ENCODE data around the gene RARS1. TPM values are rescaled to one million over a fixed set of nuclear protein-coding genes. Genes with fewer than 3 reads are reported as not detected.

The RARS1 gene
- 48.8 TPM for polyA plus RNA-seq (2013)

DNA sequence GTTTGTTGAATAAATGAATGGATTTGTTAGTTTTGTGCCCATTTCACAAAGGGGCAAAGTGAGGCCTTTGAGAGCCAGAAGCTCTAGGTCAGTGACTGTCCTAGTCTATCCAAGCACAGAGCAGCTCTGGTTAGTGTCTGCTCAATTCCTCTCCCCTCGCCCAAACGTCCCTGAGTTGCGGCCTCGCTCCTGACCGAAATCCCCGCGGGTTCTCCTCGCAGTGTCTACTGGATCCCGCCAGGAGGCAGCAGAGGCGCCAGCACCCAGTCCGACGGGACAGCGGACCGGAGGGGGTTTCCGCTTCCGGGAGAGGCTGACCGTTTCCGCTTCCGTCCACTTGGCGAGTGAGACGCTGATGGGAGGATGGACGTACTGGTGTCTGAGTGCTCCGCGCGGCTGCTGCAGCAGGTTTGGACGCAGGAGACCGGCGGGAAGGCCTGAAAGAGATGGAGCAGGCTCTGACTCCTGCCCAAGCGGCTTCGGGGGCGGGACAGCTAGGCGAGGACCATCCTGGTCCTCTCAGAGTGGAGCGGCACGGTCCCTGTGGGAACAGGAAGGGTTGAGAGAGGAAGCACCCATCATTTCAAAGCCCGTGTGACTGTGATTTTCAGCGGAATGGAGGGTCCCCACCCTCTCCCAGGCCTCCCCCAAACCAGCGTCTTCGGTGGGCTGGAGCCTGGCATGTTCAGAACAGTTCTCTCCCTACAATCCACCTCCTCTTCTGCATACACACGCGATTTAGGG lies at the start of gene RARS1:
TSS of gene RARS1 (plus strand) at position 336 of the 744 bp plus-strand sequence. CDS start at position 364, 28 bp downstream.
- H3K27ac ChIP-seq (ENCODE audit: insufficient read depth in 1 of 2, low read depth in 1 of 2, low read length in 2 of 2, poor library complexity in 1 of 2, severe bottlenecking in 2 of 2) = peak within 1 kb of the TSS; percentile 46 to 76
- peaks cover 6 to 30% (median 18%) of the 10 kb centered on the region in 4 experiments for H3K36me3 ChIP-seq (ENCODE audit: control insufficient read depth in 4 of 4, insufficient read depth in 4 of 4, low read length in 3 of 4)
- peaks cover 6 to 9% (median 6%) of the 10 kb centered on the region in 4 experiments for H3K4me1 ChIP-seq (ENCODE audit: control extremely low read depth in 1 of 4, control insufficient read depth in 4 of 4, insufficient read depth in 4 of 4, low read length in 3 of 4)
- 0% methylated on average over 38 of the region's 40 CpGs for WGBS (ENCODE audit: insufficient coverage)
- DNase-seq = peak; percentile 90 to 93 (median 93)
- CTCF ChIA-PET = interaction anchor here (1.0 to 1.1 kb wide), 5 partner anchors 9 to 219 kb away, joined by 3 to 4 read pairs (median 3); no protein-coding TSS in a partner anchor
- peak within 1 kb of the TSS; percentile 79 to 100 (median 94) for H3K4me3 ChIP-seq (ENCODE audit: control insufficient read depth in 1 of 7, extremely low read depth in 1 of 7, insufficient read depth in 4 of 7, low read depth in 2 of 7, low read length in 6 of 7)
- H3K9me3 ChIP-seq (ENCODE audit: control extremely low read depth in 1 of 5, control insufficient read depth in 4 of 5, insufficient read depth in 2 of 5, low read depth in 1 of 5, low read length in 4 of 5) = no peaks in the 10 kb centered on the region
- no peaks in the 10 kb centered on the region for H3K27me3 ChIP-seq (replicated peaks in 2 of 5; ENCODE audit: control insufficient read depth in 4 of 5, insufficient read depth in 5 of 5, low read length in 4 of 5)
- POLR2A ChIA-PET = no interaction called here

DNA sequence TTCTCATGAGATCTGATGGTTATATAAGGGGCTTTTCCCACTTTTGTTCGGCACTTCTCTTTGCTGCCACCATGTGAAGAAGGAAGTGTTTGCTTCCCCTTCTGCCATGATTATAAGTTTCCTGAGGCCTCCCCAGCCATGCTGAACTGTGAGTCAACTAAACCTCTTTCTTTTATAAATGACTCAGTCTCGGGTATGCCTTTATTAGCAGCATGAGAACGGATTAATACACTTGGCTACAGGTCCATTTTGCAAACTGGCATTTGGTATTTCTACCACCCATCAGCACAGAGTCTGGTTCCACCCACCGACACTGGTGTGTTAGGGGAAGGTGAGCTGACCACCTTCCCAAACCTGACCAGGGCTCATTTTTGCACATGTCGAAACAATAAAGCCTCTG lies 47.9 kb upstream of the RARS1 start:
- DNase-seq = no peak
- Histone ChIP-seq H3K4me1 (ENCODE audit: control extremely low read depth in 1 of 4, control insufficient read depth in 4 of 4, insufficient read depth in 4 of 4, low read length in 3 of 4) (no peaks in the 10 kb centered on the region), H3K9me3 (ENCODE audit: control extremely low read depth in 1 of 5, control insufficient read depth in 4 of 5, insufficient read depth in 2 of 5, low read depth in 1 of 5, low read length in 4 of 5) (peaks cover 0 to 4% (median 0%) of the 10 kb centered on the region in 5 experiments), H3K27ac (ENCODE audit: insufficient read depth in 1 of 2, low read depth in 1 of 2, low read length in 2 of 2, poor library complexity in 1 of 2, severe bottlenecking in 2 of 2) (no peak overlapping the region), H3K27me3 (replicated peaks in 2 of 5; ENCODE audit: control insufficient read depth in 4 of 5, insufficient read depth in 5 of 5, low read length in 4 of 5) (no peaks in the 10 kb centered on the region), H3K4me3 (ENCODE audit: control insufficient read depth in 1 of 7, extremely low read depth in 1 of 7, insufficient read depth in 4 of 7, low read depth in 2 of 7, low read length in 6 of 7) (no peak overlapping the region), H3K36me3 (ENCODE audit: control insufficient read depth in 4 of 4, insufficient read depth in 4 of 4, low read length in 3 of 4) (no peaks in the 10 kb centered on the region)
- ChIA-PET CTCF (no interaction called here), POLR2A (no interaction called here)
- 52% methylated on average over 3 of the region's 5 CpGs for WGBS (ENCODE audit: insufficient coverage)

- CTCF ChIA-PET = no interaction called here
- Histone ChIP-seq H3K27ac (ENCODE audit: insufficient read depth in 1 of 2, low read depth in 1 of 2, low read length in 2 of 2, poor library complexity in 1 of 2, severe bottlenecking in 2 of 2) (no peak overlapping the region), H3K9me3 (ENCODE audit: control extremely low read depth in 1 of 5, control insufficient read depth in 4 of 5, insufficient read depth in 2 of 5, low read depth in 1 of 5, low read length in 4 of 5) (peaks cover 0 to under 1% (median 0%) of the 10 kb centered on the region in 5 experiments), H3K4me3 (ENCODE audit: control insufficient read depth in 1 of 7, extremely low read depth in 1 of 7, insufficient read depth in 4 of 7, low read depth in 2 of 7, low read length in 6 of 7) (no peak overlapping the region), H3K36me3 (ENCODE audit: control insufficient read depth in 4 of 4, insufficient read depth in 4 of 4, low read length in 3 of 4) (no peaks in the 10 kb centered on the region), H3K27me3 (replicated peaks in 2 of 5; ENCODE audit: control insufficient read depth in 4 of 5, insufficient read depth in 5 of 5, low read length in 4 of 5) (peaks cover 0 to 1% (median 0%) of the 10 kb centered on the region in 5 experiments), H3K4me1 (ENCODE audit: control extremely low read depth in 1 of 4, control insufficient read depth in 4 of 4, insufficient read depth in 4 of 4, low read length in 3 of 4) (no peaks in the 10 kb centered on the region)
- no peak for DNase-seq
- POLR2A ChIA-PET = no interaction called here
Observed at GRCh38 chr5:168443533-168443932, 42.7 kb upstream of the RARS1 start.

GRCh38 chr5:168443950-168444700 lies 42.1 kb upstream of the RARS1 start:
- no peak for DNase-seq
- Histone ChIP-seq H3K4me3 (ENCODE audit: control insufficient read depth in 1 of 7, extremely low read depth in 1 of 7, insufficient read depth in 4 of 7, low read depth in 2 of 7, low read length in 6 of 7) (no peak overlapping the region), H3K4me1 (ENCODE audit: control extremely low read depth in 1 of 4, control insufficient read depth in 4 of 4, insufficient read depth in 4 of 4, low read length in 3 of 4) (no peaks in the 10 kb centered on the region)

GRCh38 chr5:168446983-168447619 lies 39.2 kb upstream of the RARS1 start:
- CTCF ChIA-PET = no interaction called here

More at GRCh38 chr5:168443950-168444700, 42.1 kb upstream of the RARS1 start:
- Histone ChIP-seq H3K27ac (ENCODE audit: insufficient read depth in 1 of 2, low read depth in 1 of 2, low read length in 2 of 2, poor library complexity in 1 of 2, severe bottlenecking in 2 of 2) (no peak overlapping the region), H3K9me3 (ENCODE audit: control extremely low read depth in 1 of 5, control insufficient read depth in 4 of 5, insufficient read depth in 2 of 5, low read depth in 1 of 5, low read length in 4 of 5) (no peaks in the 10 kb centered on the region), H3K36me3 (ENCODE audit: control insufficient read depth in 4 of 4, insufficient read depth in 4 of 4, low read length in 3 of 4) (no peaks in the 10 kb centered on the region), H3K27me3 (replicated peaks in 2 of 5; ENCODE audit: control insufficient read depth in 4 of 5, insufficient read depth in 5 of 5, low read length in 4 of 5) (peaks cover 0 to 1% (median 0%) of the 10 kb centered on the region in 5 experiments)
- ChIA-PET CTCF (no interaction called here), POLR2A (no interaction called here)
- WGBS (ENCODE audit: insufficient coverage) = 100% methylated on average over 4 of the region's 4 CpGs

GRCh38 chr5:168447808-168448207 lies 38.5 kb upstream of the RARS1 start:
- Histone ChIP-seq H3K4me1 (ENCODE audit: control extremely low read depth in 1 of 4, control insufficient read depth in 4 of 4, insufficient read depth in 4 of 4, low read length in 3 of 4) (no peaks in the 10 kb centered on the region), H3K27ac (ENCODE audit: insufficient read depth in 1 of 2, low read depth in 1 of 2, low read length in 2 of 2, poor library complexity in 1 of 2, severe bottlenecking in 2 of 2) (no peak overlapping the region), H3K4me3 (ENCODE audit: control insufficient read depth in 1 of 7, extremely low read depth in 1 of 7, insufficient read depth in 4 of 7, low read depth in 2 of 7, low read length in 6 of 7) (peak overlapping the region in 1 of 7 experiments; percentile 7), H3K9me3 (ENCODE audit: control extremely low read depth in 1 of 5, control insufficient read depth in 4 of 5, insufficient read depth in 2 of 5, low read depth in 1 of 5, low read length in 4 of 5) (no peaks in the 10 kb centered on the region), H3K27me3 (replicated peaks in 2 of 5; ENCODE audit: control insufficient read depth in 4 of 5, insufficient read depth in 5 of 5, low read length in 4 of 5) (peaks cover 0 to 1% (median 0%) of the 10 kb centered on the region in 5 experiments), H3K36me3 (ENCODE audit: control insufficient read depth in 4 of 4, insufficient read depth in 4 of 4, low read length in 3 of 4) (no peaks in the 10 kb centered on the region)
- WGBS (ENCODE audit: insufficient coverage) = 100% methylated on average over 4 of the region's 4 CpGs
- DNase-seq = no peak
- ChIA-PET POLR2A (no interaction called here), CTCF (no interaction called here)

More at GRCh38 chr5:168446983-168447619, 39.2 kb upstream of the RARS1 start:
- Histone ChIP-seq H3K4me1 (ENCODE audit: control extremely low read depth in 1 of 4, control insufficient read depth in 4 of 4, insufficient read depth in 4 of 4, low read length in 3 of 4) (no peaks in the 10 kb centered on the region), H3K36me3 (ENCODE audit: control insufficient read depth in 4 of 4, insufficient read depth in 4 of 4, low read length in 3 of 4) (no peaks in the 10 kb centered on the region), H3K4me3 (ENCODE audit: control insufficient read depth in 1 of 7, extremely low read depth in 1 of 7, insufficient read depth in 4 of 7, low read depth in 2 of 7, low read length in 6 of 7) (no peak overlapping the region), H3K27ac (ENCODE audit: insufficient read depth in 1 of 2, low read depth in 1 of 2, low read length in 2 of 2, poor library complexity in 1 of 2, severe bottlenecking in 2 of 2) (no peak overlapping the region), H3K9me3 (ENCODE audit: control extremely low read depth in 1 of 5, control insufficient read depth in 4 of 5, insufficient read depth in 2 of 5, low read depth in 1 of 5, low read length in 4 of 5) (no peaks in the 10 kb centered on the region), H3K27me3 (replicated peaks in 2 of 5; ENCODE audit: control insufficient read depth in 4 of 5, insufficient read depth in 5 of 5, low read length in 4 of 5) (peaks cover 0 to 1% (median 0%) of the 10 kb centered on the region in 5 experiments)
- WGBS (ENCODE audit: insufficient coverage) = 90% methylated on average over 6 of the region's 10 CpGs
- POLR2A ChIA-PET = no interaction called here
- no peak for DNase-seq
